Hypothalamus (tissue), 51 donors: ENCODE measurements around the gene ZFAND3.
A peak's percentile ranks its signal among the peaks of the same experiment; 100 is the strongest.
"Not testable (repeated sequence)": the region's sequence is repeated elsewhere in the genome, so short reads cannot be mapped to it uniquely, and the experiment has no call there.

Source experiments
- DNase-seq, 51 donors: peaks; one replicate each; lab custom pipeline; 2025; lab: John Stamatoyannopoulos, UW

The ZFAND3 gene

GRCh38 chr6:37962481-37963080 is 143.1 kb downstream of the ZFAND3 start:
- DNase-seq: not testable (repeated sequence)

GRCh38 chr6:37965964-37966676 is 146.6 kb downstream of the ZFAND3 start:
- no peak for DNase-seq

- no peak for DNase-seq
Measured at GRCh38 chr6:37966801-37967200, 147.3 kb downstream of the ZFAND3 start.

GRCh38 chr6:37967651-37968050 is 148.1 kb downstream of the ZFAND3 start:
- DNase-seq: no peak

- no peak for DNase-seq
Measured at GRCh38 chr6:37971266-37971665, 151.7 kb downstream of the ZFAND3 start.

- DNase-seq: no peak
Measured at GRCh38 chr6:37971711-37972390, 152.3 kb downstream of the ZFAND3 start.

- no peak for DNase-seq
Measured at GRCh38 chr6:37972994-37973757, 153.6 kb downstream of the ZFAND3 start.

GRCh38 chr6:37974381-37974780 is 154.9 kb downstream of the ZFAND3 start:
- DNase-seq: no peak

- DNase-seq: no peak
Measured at GRCh38 chr6:37974943-37975342, 155.4 kb downstream of the ZFAND3 start.

- no peak for DNase-seq
Measured at GRCh38 chr6:37977715-37978114, 158.2 kb downstream of the ZFAND3 start.

- DNase-seq: no peak
Measured at GRCh38 chr6:37979392-37980221, 160.1 kb downstream of the ZFAND3 start.

- peak in 1 of 51 donors; percentile 40 for DNase-seq
Measured at GRCh38 chr6:37980222-37980595, 160.7 kb downstream of the ZFAND3 start.

GRCh38 chr6:37981626-37982025 is 162.1 kb downstream of the ZFAND3 start:
- DNase-seq: no peak

GRCh38 chr6:37982317-37982716 is 162.8 kb downstream of the ZFAND3 start:
- no peak for DNase-seq

GRCh38 chr6:37983720-37984501 is 164.4 kb downstream of the ZFAND3 start:
- DNase-seq: no peak

GRCh38 chr6:37984578-37984977 is 165.1 kb downstream of the ZFAND3 start:
- no peak for DNase-seq

- DNase-seq: no peak
Measured at GRCh38 chr6:37985355-37985754, 165.8 kb downstream of the ZFAND3 start.

- no peak for DNase-seq
Measured at GRCh38 chr6:37987018-37987417, 167.5 kb downstream of the ZFAND3 start.

- no peak for DNase-seq
Measured at GRCh38 chr6:37987559-37987958, 168.0 kb downstream of the ZFAND3 start.

GRCh38 chr6:37988127-37988526 is 168.6 kb downstream of the ZFAND3 start:
- no peak for DNase-seq
